Measurements from ENCODE around the gene BMPR1A.
"Not testable (repeated sequence)": the region's sequence is repeated elsewhere in the genome, so short reads cannot be mapped to it uniquely, and the experiment has no call there.

The BMPR1A gene

DNA sequence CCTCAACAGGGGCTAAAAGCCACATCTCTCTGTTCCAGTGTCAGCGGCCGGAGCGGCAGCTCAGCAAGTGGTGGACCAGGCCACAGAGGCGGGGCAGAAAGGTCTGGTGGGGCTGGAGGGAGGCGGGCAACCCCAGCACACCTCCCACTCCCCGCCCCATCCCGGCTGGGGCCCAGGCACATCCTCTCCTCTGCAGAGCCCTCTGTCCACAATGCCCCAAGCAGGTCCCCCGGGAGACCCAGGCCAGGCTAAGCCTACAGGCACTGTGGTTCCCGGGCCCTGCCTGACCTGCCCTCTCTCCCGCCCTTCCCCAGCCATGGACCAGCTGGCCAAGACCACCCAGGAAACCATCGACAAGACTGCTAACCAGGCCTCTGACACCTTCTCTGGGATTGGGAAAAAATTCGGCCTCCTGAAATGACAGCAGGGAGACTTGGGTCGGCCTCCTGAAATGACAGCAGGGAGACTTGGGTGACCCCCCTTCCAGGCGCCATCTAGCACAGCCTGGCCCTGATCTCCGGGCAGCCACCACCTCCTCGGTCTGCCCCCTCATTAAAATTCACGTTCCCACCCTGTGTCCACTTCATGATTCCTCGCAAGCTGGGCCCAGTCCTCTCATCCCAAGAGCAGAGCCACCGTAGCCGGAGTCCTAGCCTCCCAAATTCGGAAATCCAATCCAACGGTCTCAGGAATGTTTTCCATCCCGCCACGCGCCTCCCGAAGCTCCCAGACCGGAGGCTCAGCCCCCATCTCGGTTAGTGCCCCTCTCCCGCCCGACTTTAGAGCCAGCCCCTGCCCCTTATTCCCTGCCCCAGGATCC, 214.0 kb downstream of the BMPR1A start:
- Histone ChIP-seq H3K4me3 (ENCODE audit: low read length) (peak overlapping the region; percentile 86), H3K36me3 (ENCODE audit: insufficient read depth, low read length) (no peaks in the 10 kb centered on the region), H3K9me3 (replicated peaks; ENCODE audit: low read length) (no peaks in the 10 kb centered on the region), H3K4me2 (ENCODE audit: low read length) (peak overlapping the region; percentile 89), H3K27me3 (ENCODE audit: control insufficient read depth, insufficient read depth, low read length) (no peaks in the 10 kb centered on the region), H3K4me1 (ENCODE audit: control insufficient read depth, insufficient read depth, low read length) (peaks cover 60% of the 10 kb centered on the region), H3K9ac (ENCODE audit: low read depth, low read length) (peak overlapping the region; percentile 95)

DNA sequence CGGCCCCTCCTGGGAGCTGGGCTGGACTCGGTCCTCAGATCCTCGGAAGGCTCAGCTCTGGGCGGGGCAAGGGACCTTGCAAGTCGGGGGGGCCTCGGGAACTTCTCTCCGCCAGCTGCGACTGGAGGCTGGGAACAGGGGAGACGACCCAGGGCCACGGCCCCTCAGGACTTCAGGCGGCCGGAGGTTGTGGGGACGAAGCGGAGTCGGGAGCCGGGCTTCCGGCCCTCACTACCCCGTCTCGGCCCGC, 214.5 kb downstream of the BMPR1A start:
- H3K4me1 ChIP-seq (ENCODE audit: control insufficient read depth, insufficient read depth, low read length): peaks cover 60% of the 10 kb centered on the region
- H3K36me3 ChIP-seq (ENCODE audit: insufficient read depth, low read length): no peaks in the 10 kb centered on the region
- peak overlapping the region; percentile 86 for H3K4me3 ChIP-seq (ENCODE audit: low read length)
- peak overlapping the region; percentile 89 for H3K4me2 ChIP-seq (ENCODE audit: low read length)
- H3K9me3 ChIP-seq (replicated peaks; ENCODE audit: low read length): no peaks in the 10 kb centered on the region
- H3K9ac ChIP-seq (ENCODE audit: low read depth, low read length): peak overlapping the region; percentile 95
- H3K27me3 ChIP-seq (ENCODE audit: control insufficient read depth, insufficient read depth, low read length): no peaks in the 10 kb centered on the region

DNA sequence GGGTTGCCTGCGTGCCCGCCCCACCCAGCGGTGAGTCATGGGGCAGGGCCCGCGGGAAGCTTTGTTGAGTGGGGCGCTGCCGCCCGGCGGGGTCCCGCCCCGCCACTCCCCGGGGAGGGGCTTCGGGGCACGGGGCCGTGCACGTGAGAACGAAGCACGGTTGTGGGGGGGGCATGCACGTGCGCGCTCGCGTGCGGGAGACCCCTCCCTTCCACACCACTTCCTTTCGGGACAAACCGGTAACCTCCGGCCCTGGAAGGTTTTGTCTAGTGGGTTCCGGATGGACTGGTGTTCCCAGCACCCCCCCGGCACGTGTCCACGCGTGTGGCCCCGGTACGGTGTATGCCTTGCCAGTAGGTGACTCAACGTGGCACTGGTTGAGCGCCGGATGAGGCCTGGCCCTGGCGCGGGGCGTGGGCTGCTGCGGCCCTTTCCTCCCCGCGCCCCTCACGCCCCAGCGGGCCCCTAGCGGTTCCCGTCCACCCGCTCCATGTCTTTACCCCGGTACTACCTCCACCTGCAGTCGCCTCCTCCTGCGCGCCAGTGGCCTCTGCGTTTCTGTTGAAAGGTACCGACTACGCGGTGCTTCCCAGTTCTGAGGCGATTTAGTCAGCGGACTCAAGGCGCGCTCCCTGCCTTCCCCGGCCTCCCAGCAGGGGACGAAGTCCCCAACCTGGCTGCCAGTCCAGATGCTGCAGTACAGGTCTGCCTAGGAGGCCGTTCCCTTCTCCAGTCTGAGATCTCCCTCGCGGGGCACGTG, 215.0 kb downstream of the BMPR1A start:
- H3K4me3 ChIP-seq (ENCODE audit: low read length): peak overlapping the region; percentile 86
- H3K4me1 ChIP-seq (ENCODE audit: control insufficient read depth, insufficient read depth, low read length): peaks cover 55% of the 10 kb centered on the region
- H3K9me3 ChIP-seq (replicated peaks; ENCODE audit: low read length): no peaks in the 10 kb centered on the region
- no peaks in the 10 kb centered on the region for H3K36me3 ChIP-seq (ENCODE audit: insufficient read depth, low read length)
- H3K4me2 ChIP-seq (ENCODE audit: low read length): peak overlapping the region; percentile 89
- H3K27me3 ChIP-seq (ENCODE audit: control insufficient read depth, insufficient read depth, low read length): no peaks in the 10 kb centered on the region
- peak overlapping the region; percentile 95 for H3K9ac ChIP-seq (ENCODE audit: low read depth, low read length)

DNA sequence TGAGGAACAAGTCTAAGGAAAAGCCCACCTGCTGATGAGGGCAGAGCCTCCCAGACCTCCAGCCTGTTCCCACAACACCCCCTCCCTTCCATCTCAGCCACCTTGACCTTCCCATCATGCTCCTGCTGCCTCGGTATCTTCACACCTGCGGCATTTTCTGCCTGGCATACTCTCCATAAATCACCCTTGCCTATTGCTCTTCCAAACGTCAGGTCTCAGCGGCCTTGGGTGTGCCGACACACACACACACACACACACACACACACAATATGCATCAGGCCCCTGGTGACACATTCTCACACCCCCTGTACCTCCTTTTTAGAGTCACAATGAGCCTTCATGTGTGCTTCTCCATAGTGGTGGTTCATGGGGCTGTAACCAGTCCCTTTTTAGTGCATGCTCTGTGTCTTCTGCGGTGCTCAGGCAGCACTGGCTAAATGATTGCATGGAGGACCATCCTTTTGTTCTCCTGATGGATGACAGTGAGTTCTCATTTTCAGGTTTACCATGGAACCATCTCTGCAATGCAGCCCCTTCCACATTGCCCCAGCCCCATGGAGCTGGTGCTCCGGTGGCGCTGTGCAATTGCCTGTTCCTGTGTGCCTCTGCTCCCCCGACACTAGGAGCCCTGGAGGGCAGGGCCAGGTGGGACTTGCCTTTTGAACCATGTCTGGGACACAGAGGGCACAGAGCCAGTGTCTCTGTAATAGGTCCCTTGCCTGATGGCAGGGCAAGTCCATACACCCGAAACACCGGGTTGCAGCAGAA, 216.4 kb downstream of the BMPR1A start:
- Histone ChIP-seq H3K9ac (ENCODE audit: low read depth, low read length) (no peak overlapping the region), H3K9me3 (replicated peaks; ENCODE audit: low read length) (no peaks in the 10 kb centered on the region), H3K4me2 (ENCODE audit: low read length) (no peak overlapping the region), H3K4me1 (ENCODE audit: control insufficient read depth, insufficient read depth, low read length) (peaks cover 41% of the 10 kb centered on the region), H3K27me3 (ENCODE audit: control insufficient read depth, insufficient read depth, low read length) (no peaks in the 10 kb centered on the region), H3K4me3 (ENCODE audit: low read length) (no peak overlapping the region), H3K36me3 (ENCODE audit: insufficient read depth, low read length) (no peaks in the 10 kb centered on the region)

DNA sequence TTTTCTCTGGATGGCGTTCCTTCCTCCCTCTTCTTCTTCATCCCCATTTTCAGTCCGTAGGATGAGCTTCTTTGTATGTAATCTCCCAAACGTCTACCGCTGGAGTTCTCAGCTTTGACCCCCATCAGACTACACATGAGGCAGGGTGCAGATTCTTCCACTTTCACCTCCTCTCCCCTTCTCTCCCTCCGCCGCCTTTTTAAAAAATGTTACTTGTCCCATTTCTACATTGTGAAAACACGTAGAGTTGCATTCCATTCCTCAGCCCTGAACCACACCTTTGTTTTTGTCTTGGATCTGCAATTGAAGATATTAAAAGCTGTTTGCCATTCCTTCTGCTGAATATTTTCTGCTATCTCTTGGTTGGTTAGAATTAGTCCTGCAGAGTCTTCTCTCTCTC, 218.1 kb downstream of the BMPR1A start:
- Histone ChIP-seq H3K4me1 (ENCODE audit: control insufficient read depth, insufficient read depth, low read length) (peaks cover 39% of the 10 kb centered on the region), H3K9ac (ENCODE audit: low read depth, low read length) (no peak overlapping the region), H3K4me3 (ENCODE audit: low read length) (no peak overlapping the region), H3K27me3 (ENCODE audit: control insufficient read depth, insufficient read depth, low read length) (no peaks in the 10 kb centered on the region), H3K9me3 (replicated peaks; ENCODE audit: low read length) (no peaks in the 10 kb centered on the region), H3K4me2 (ENCODE audit: low read length) (no peak overlapping the region), H3K36me3 (ENCODE audit: insufficient read depth, low read length) (no peaks in the 10 kb centered on the region)

DNA sequence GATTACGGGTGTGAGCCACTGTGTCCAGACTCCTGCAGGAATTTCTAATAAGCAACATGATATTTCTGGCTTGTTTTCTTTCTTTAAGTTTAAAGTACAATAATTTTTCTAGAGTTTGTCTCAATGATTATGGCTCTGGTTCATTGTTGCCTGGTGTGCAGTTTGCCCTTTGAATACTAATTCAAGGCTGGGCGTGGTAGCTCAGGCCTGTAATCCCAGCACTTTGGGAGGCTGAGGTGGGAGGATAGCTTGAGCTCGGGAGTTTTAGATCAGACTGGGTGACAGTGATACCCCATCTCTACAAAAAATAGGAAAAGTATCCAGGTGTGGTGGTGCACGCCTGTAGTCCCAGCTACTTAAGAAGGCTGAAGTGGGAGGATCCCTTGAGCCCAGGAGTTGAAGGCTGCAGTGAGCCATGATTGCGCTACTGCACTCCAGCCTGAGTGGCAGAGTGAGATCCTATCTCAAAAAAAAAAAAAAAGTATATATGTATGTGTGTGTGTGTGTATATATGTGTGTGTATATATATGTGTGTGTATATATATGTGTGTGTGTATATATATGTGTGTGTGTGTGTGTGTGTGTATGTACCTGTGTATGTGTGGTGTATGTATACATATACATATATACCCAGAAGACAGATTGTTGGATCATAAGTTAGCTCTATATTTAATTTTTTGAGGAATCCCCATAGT, 220.1 kb downstream of the BMPR1A start:
- Histone ChIP-seq H3K4me2 (ENCODE audit: low read length) (no peak overlapping the region), H3K36me3 (ENCODE audit: insufficient read depth, low read length) (no peaks in the 10 kb centered on the region), H3K4me3 (ENCODE audit: low read length) (no peak overlapping the region), H3K9me3 (replicated peaks; ENCODE audit: low read length) (no peaks in the 10 kb centered on the region), H3K4me1 (ENCODE audit: control insufficient read depth, insufficient read depth, low read length) (peaks cover 33% of the 10 kb centered on the region), H3K9ac (ENCODE audit: low read depth, low read length) (no peak overlapping the region), H3K27me3 (ENCODE audit: control insufficient read depth, insufficient read depth, low read length) (no peaks in the 10 kb centered on the region)

DNA sequence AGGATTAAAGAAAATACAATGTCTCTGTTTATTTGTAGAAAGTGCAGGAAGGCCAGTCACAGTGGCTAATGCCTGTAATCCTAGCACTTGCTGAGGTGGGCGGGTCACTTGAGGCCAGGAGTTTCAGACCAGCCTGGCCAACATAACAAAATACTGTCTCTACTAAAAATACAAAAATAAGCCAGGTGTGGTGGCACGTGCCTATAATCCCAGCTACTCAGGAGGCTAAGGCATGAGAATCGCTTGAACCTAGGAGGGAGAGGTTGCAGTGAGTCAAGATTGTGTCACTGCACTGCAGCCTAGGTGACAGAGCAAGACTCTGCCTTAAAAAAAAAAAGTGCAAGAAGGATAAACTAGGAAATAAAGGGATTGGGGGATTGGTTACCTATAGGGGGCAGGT, 222.0 kb downstream of the BMPR1A start:
- not testable (repeated sequence) for H3K9me3 ChIP-seq (replicated peaks; ENCODE audit: low read length); H3K4me3 ChIP-seq (ENCODE audit: low read length); H3K36me3 ChIP-seq (ENCODE audit: insufficient read depth, low read length); H3K9ac ChIP-seq (ENCODE audit: low read depth, low read length); H3K4me2 ChIP-seq (ENCODE audit: low read length); H3K27me3 ChIP-seq (ENCODE audit: control insufficient read depth, insufficient read depth, low read length)
- H3K4me1 ChIP-seq (ENCODE audit: control insufficient read depth, insufficient read depth, low read length): peaks cover 25% of the 10 kb centered on the region

DNA sequence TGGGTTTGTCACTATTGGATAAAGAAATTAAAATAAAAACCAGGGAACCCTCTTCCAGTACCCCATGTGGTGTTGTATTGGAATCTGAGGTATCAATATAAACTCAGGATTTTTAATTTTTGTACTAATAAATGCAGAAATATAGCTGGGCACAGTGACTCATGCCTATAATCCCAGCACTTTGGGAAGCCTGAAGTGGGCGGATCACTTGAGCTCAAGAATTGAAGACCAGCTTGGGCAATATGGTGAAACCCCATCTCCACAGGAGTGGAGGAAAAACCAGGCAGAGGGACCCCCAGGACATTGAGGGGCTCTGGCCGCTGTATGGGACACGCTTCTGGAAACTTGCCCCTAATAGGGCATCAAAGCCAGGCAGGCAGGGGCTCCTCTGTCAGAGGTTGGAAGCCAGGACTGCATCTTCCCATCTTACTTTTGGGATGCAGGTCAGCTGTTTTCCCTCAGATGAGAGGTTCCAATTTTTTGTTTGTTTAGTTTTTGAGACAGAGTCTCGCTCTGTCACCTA, 222.9 kb downstream of the BMPR1A start:
- Histone ChIP-seq H3K4me1 (ENCODE audit: control insufficient read depth, insufficient read depth, low read length) (peaks cover 25% of the 10 kb centered on the region), H3K27me3 (ENCODE audit: control insufficient read depth, insufficient read depth, low read length) (no peaks in the 10 kb centered on the region), H3K9ac (ENCODE audit: low read depth, low read length) (no peak overlapping the region), H3K36me3 (ENCODE audit: insufficient read depth, low read length) (no peaks in the 10 kb centered on the region), H3K4me3 (ENCODE audit: low read length) (no peak overlapping the region), H3K4me2 (ENCODE audit: low read length) (no peak overlapping the region), H3K9me3 (replicated peaks; ENCODE audit: low read length) (no peaks in the 10 kb centered on the region)

DNA sequence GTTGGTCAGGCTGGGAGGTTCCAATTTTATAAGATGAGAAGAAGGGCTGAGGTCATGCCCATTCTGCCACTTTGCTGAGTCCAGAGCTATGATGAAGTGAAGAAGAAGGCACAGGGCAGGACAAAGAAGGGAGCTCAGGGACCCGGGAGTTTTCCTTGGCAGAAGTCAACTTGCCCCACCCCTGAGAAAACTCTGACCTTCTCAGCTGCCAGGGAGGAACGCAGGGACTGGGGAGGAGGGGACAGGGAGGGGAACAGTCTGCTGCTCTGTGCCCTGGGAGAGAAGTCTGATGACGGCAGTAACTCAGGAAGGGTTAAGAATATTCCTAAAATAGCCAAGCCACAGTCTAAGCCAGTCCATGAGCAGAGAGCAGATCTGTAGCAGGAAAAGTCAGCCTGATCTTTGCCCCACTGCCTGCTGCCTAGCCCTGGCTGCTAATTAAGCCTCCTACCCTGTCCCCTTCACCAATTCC, 223.6 kb downstream of the BMPR1A start:
- no peaks in the 10 kb centered on the region for H3K27me3 ChIP-seq (ENCODE audit: control insufficient read depth, insufficient read depth, low read length)
- H3K9me3 ChIP-seq (replicated peaks; ENCODE audit: low read length): no peaks in the 10 kb centered on the region
- H3K4me1 ChIP-seq (ENCODE audit: control insufficient read depth, insufficient read depth, low read length): peaks cover 25% of the 10 kb centered on the region
- H3K9ac ChIP-seq (ENCODE audit: low read depth, low read length): peak overlapping the region; percentile 8
- H3K4me3 ChIP-seq (ENCODE audit: low read length): no peak overlapping the region
- no peaks in the 10 kb centered on the region for H3K36me3 ChIP-seq (ENCODE audit: insufficient read depth, low read length)
- H3K4me2 ChIP-seq (ENCODE audit: low read length): no peak overlapping the region

DNA sequence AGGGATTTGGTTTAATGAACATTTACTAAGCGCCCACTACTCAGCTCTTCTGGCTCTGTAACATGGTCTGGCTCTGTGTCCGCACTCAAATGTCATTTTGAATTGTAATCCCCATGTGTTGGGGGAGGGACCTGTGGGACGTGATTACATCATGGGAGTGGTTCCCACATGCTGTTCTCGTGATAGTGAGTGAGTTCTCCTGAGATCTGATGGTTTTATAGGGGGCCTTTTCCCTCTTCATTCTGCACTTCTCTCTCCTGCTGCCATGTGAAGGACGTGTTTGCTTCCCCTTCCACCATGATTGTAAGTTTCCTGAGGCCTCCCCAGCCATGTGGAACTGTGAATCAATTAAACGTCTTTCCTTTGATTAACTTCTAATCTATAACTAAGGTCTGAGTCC, 224.6 kb downstream of the BMPR1A start:
- H3K36me3 ChIP-seq (ENCODE audit: insufficient read depth, low read length); H3K9me3 ChIP-seq (replicated peaks; ENCODE audit: low read length); H3K27me3 ChIP-seq (ENCODE audit: control insufficient read depth, insufficient read depth, low read length); H3K4me2 ChIP-seq (ENCODE audit: low read length); H3K4me3 ChIP-seq (ENCODE audit: low read length); H3K9ac ChIP-seq (ENCODE audit: low read depth, low read length): not testable (repeated sequence)
- peaks cover 25% of the 10 kb centered on the region for H3K4me1 ChIP-seq (ENCODE audit: control insufficient read depth, insufficient read depth, low read length)

DNA sequence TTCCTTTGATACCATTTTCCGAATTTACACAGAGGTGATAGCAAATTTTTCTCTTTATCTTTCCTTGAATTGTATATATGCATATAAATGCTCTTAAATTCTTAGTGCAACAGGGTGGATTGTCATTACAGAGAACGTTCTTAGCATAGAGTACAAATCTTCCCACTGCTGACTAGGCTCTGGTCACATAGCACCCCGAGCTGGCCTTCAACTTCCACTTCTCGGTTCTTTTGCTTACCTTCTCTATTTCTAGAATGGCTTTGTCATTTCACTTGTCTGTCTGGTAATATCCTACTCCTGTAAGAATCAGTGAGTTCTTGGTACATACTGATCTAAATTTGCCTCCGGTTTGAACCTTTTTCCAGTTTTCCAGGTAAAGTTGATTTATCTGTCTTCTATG, 225.3 kb downstream of the BMPR1A start:
- peaks cover 25% of the 10 kb centered on the region for H3K4me1 ChIP-seq (ENCODE audit: control insufficient read depth, insufficient read depth, low read length)

More for the DNA sequence above, 225.3 kb downstream of the BMPR1A start:
- no peak overlapping the region for H3K4me3 ChIP-seq (ENCODE audit: low read length)
- no peaks in the 10 kb centered on the region for H3K36me3 ChIP-seq (ENCODE audit: insufficient read depth, low read length)
- no peak overlapping the region for H3K9ac ChIP-seq (ENCODE audit: low read depth, low read length)
- H3K27me3 ChIP-seq (ENCODE audit: control insufficient read depth, insufficient read depth, low read length): no peaks in the 10 kb centered on the region
- H3K4me2 ChIP-seq (ENCODE audit: low read length): no peak overlapping the region
- H3K9me3 ChIP-seq (replicated peaks; ENCODE audit: low read length): no peaks in the 10 kb centered on the region
